ENCODE results near the gene ADCY1. TPM values are rescaled to one million over a fixed set of nuclear protein-coding genes. Genes with fewer than 3 reads are reported as not detected.
A peak's percentile ranks its signal among the peaks of the same experiment; 100 is the strongest.

The ADCY1 gene
- total RNA-seq, 2 experiments from 2014 or later = 0.99 to 1.5 TPM

GRCh38 chr7:45568536-45569289, 5.5 kb upstream of the ADCY1 start:
- ChIA-PET CTCF (interaction anchor here (0.5 kb wide), 1 partner anchor 68 kb away, joined by 6 read pairs; no protein-coding TSS in a partner anchor), POLR2A (no interaction called here)
- peaks cover 4% of the 10 kb centered on the region for H3K4me1 Mint-ChIP-seq
- DNase-seq = no peak
- peaks cover 24% of the 10 kb centered on the region for H3K27me3 Mint-ChIP-seq
- no peaks in the 10 kb centered on the region for H3K9me3 Mint-ChIP-seq
- no peak overlapping the region for H3K27ac Mint-ChIP-seq
- H3K4me3 Mint-ChIP-seq = no peak overlapping the region
- H3K36me3 Mint-ChIP-seq (ENCODE audit: low read depth) = no peaks in the 10 kb centered on the region

GRCh38 chr7:45569290-45569685, 4.9 kb upstream of the ADCY1 start:
- H3K27me3 Mint-ChIP-seq = peaks cover 27% of the 10 kb centered on the region
- no peak overlapping the region for H3K27ac Mint-ChIP-seq
- no peaks in the 10 kb centered on the region for H3K36me3 Mint-ChIP-seq (ENCODE audit: low read depth)
- POLR2A ChIA-PET = no interaction called here
- peaks cover 4% of the 10 kb centered on the region for H3K4me1 Mint-ChIP-seq
- no peaks in the 10 kb centered on the region for H3K9me3 Mint-ChIP-seq
- no peak overlapping the region for H3K4me3 Mint-ChIP-seq
- DNase-seq = no peak
- CTCF ChIA-PET = no interaction called here

GRCh38 chr7:45570797-45571196, 3.4 kb upstream of the ADCY1 start:
- Mint-ChIP-seq H3K27ac (no peak overlapping the region), H3K4me1 (peaks cover 4% of the 10 kb centered on the region), H3K4me3 (no peak overlapping the region), H3K9me3 (no peaks in the 10 kb centered on the region), H3K27me3 (peaks cover 34% of the 10 kb centered on the region), H3K36me3 (ENCODE audit: low read depth) (no peaks in the 10 kb centered on the region)
- ChIA-PET POLR2A (no interaction called here), CTCF (no interaction called here)
- no peak for DNase-seq

- H3K36me3 Mint-ChIP-seq (ENCODE audit: low read depth) = no peaks in the 10 kb centered on the region
- ChIA-PET POLR2A (no interaction called here), CTCF (no interaction called here)
- H3K27ac Mint-ChIP-seq = no peak overlapping the region
- peaks cover 4% of the 10 kb centered on the region for H3K4me1 Mint-ChIP-seq
- H3K9me3 Mint-ChIP-seq = no peaks in the 10 kb centered on the region
- no peak for DNase-seq
- H3K4me3 Mint-ChIP-seq = peak overlapping the region; percentile 50
- peaks cover 46% of the 10 kb centered on the region for H3K27me3 Mint-ChIP-seq
Observed at GRCh38 chr7:45573204-45573603, 964 bp upstream of the ADCY1 start.

- DNase-seq = no peak
- Mint-ChIP-seq H3K9me3 (no peaks in the 10 kb centered on the region), H3K36me3 (ENCODE audit: low read depth) (no peaks in the 10 kb centered on the region), H3K4me3 (no peak overlapping the region), H3K27ac (no peak overlapping the region), H3K4me1 (peaks cover 4% of the 10 kb centered on the region), H3K27me3 (peaks cover 46% of the 10 kb centered on the region)
- ChIA-PET CTCF (no interaction called here), POLR2A (no interaction called here)
Observed at GRCh38 chr7:45574416-45574668, 174 bp downstream of the ADCY1 start.

GRCh38 chr7:45574669-45575500, 717 bp downstream of the ADCY1 start:
- H3K36me3 Mint-ChIP-seq (ENCODE audit: low read depth) = no peaks in the 10 kb centered on the region
- ChIA-PET POLR2A (no interaction called here), CTCF (no interaction called here)
- DNase-seq = no peak
- peak overlapping the region; percentile 31 for H3K27ac Mint-ChIP-seq
- H3K9me3 Mint-ChIP-seq = no peaks in the 10 kb centered on the region
- H3K4me3 Mint-ChIP-seq = no peak overlapping the region
- peaks cover 4% of the 10 kb centered on the region for H3K4me1 Mint-ChIP-seq
- peaks cover 46% of the 10 kb centered on the region for H3K27me3 Mint-ChIP-seq

GRCh38 chr7:45575501-45576248, 1.5 kb downstream of the ADCY1 start:
- H3K4me1 Mint-ChIP-seq = peaks cover 4% of the 10 kb centered on the region
- no peaks in the 10 kb centered on the region for H3K36me3 Mint-ChIP-seq (ENCODE audit: low read depth)
- no peaks in the 10 kb centered on the region for H3K9me3 Mint-ChIP-seq
- H3K27ac Mint-ChIP-seq = peak overlapping the region; percentile 31
- ChIA-PET POLR2A (no interaction called here), CTCF (no interaction called here)
- H3K27me3 Mint-ChIP-seq = peaks cover 46% of the 10 kb centered on the region
- no peak overlapping the region for H3K4me3 Mint-ChIP-seq
- DNase-seq = no peak

GRCh38 chr7:45576249-45576929, 2.2 kb downstream of the ADCY1 start:
- Mint-ChIP-seq H3K27ac (no peak overlapping the region), H3K27me3 (peaks cover 46% of the 10 kb centered on the region), H3K36me3 (ENCODE audit: low read depth) (no peaks in the 10 kb centered on the region), H3K4me1 (peaks cover 4% of the 10 kb centered on the region), H3K4me3 (no peak overlapping the region), H3K9me3 (no peaks in the 10 kb centered on the region)
- DNase-seq = no peak
- POLR2A ChIA-PET = no interaction called here
- CTCF ChIA-PET = no interaction called here

- ChIA-PET POLR2A (no interaction called here), CTCF (no interaction called here)
- Mint-ChIP-seq H3K4me3 (no peak overlapping the region), H3K9me3 (no peaks in the 10 kb centered on the region), H3K4me1 (peaks cover 4% of the 10 kb centered on the region), H3K27ac (no peak overlapping the region), H3K27me3 (peaks cover 30% of the 10 kb centered on the region), H3K36me3 (ENCODE audit: low read depth) (no peaks in the 10 kb centered on the region)
- no peak for DNase-seq
Observed at GRCh38 chr7:45578022-45578421, 3.9 kb downstream of the ADCY1 start.

- no peaks in the 10 kb centered on the region for H3K36me3 Mint-ChIP-seq (ENCODE audit: low read depth)
- H3K4me3 Mint-ChIP-seq = no peak overlapping the region
- ChIA-PET CTCF (no interaction called here), POLR2A (no interaction called here)
- no peak for DNase-seq
- no peak overlapping the region for H3K27ac Mint-ChIP-seq
- H3K27me3 Mint-ChIP-seq = peaks cover 25% of the 10 kb centered on the region
- peaks cover under 1% of the 10 kb centered on the region for H3K4me1 Mint-ChIP-seq
- H3K9me3 Mint-ChIP-seq = no peaks in the 10 kb centered on the region
Observed at GRCh38 chr7:45578467-45578866, 4.3 kb downstream of the ADCY1 start.

GRCh38 chr7:45579391-45579801, 5.2 kb downstream of the ADCY1 start:
- no peaks in the 10 kb centered on the region for H3K9me3 Mint-ChIP-seq
- H3K27ac Mint-ChIP-seq = no peak overlapping the region
- ChIA-PET CTCF (no interaction called here), POLR2A (no interaction called here)
- no peaks in the 10 kb centered on the region for H3K4me1 Mint-ChIP-seq
- peaks cover 20% of the 10 kb centered on the region for H3K27me3 Mint-ChIP-seq
- H3K36me3 Mint-ChIP-seq (ENCODE audit: low read depth) = no peaks in the 10 kb centered on the region
- H3K4me3 Mint-ChIP-seq = no peak overlapping the region
- DNase-seq = no peak

GRCh38 chr7:45580053-45580872, 6.1 kb downstream of the ADCY1 start:
- peaks cover 17% of the 10 kb centered on the region for H3K27me3 Mint-ChIP-seq
- H3K9me3 Mint-ChIP-seq = no peaks in the 10 kb centered on the region
- no peaks in the 10 kb centered on the region for H3K4me1 Mint-ChIP-seq
- H3K36me3 Mint-ChIP-seq (ENCODE audit: low read depth) = no peaks in the 10 kb centered on the region
- no peak for DNase-seq
- ChIA-PET POLR2A (no interaction called here), CTCF (no interaction called here)
- no peak overlapping the region for H3K4me3 Mint-ChIP-seq
- H3K27ac Mint-ChIP-seq = no peak overlapping the region
